ENCODE results near the gene FGF12.
"Not testable (repeated sequence)": the region's sequence is repeated elsewhere in the genome, so short reads cannot be mapped to it uniquely, and the experiment has no call there.

FGF12 gene

DNA sequence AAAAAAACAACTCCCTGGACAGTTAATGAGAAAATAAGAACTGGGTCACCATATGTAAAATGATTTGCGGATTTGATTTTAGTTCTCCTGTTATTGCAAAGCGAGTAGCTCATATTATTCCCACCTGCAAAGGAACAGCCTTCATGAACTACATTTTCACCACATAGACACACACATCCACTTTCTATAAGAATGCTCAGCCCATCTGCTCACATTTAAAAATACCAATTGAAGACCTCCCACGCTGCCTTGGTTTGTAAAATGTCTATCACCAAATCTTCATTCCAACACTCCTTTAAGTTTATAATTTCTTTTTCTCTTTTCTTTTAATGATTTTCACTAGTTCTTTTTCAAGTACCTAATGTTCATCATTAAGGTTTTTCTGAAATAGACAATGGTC lies 148.6 kb downstream of the FGF12 start:
- DNase-seq (ENCODE audit: low read depth in 2 of 2): no peak

DNA sequence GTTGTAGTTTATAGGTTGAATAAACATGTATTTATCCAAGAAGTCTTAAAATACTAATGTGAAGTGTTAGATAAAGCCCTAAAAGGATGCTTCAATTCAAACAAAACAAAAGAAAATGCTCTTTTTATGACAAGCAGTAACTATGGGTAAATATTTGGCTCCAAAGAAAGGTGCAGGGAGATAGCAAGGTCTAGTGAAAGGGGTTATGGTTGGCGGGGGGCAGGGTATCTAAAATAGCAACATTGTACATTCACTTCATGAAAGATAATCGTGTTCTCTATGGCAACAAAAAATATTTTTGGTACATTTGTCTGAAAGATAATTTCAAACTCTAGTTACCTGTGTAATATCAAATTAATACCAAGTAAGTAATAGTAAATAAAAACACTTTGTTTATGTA lies 149.5 kb downstream of the FGF12 start:
- DNase-seq (ENCODE audit: low read depth in 2 of 2): no peak

DNA sequence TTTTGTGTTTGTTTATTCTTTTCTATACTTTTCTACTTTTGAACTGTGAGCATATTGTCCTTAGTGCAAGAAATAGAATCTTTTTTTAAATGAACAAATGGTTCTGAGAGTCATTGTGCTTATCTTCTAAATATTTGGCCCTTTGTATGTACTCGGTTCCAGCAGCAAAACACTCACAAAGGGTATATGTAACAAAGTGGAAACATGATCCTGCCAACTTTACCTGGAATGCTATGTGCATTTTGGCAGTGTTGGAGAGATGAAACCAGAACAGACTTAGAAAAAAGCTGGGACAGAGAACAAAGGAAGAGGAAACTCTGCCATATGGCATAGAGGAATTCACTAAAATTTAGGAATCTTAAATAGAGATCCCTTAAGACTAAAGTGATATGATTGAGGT lies 150.1 kb downstream of the FGF12 start:
- no peak for DNase-seq (ENCODE audit: low read depth in 2 of 2)

DNA sequence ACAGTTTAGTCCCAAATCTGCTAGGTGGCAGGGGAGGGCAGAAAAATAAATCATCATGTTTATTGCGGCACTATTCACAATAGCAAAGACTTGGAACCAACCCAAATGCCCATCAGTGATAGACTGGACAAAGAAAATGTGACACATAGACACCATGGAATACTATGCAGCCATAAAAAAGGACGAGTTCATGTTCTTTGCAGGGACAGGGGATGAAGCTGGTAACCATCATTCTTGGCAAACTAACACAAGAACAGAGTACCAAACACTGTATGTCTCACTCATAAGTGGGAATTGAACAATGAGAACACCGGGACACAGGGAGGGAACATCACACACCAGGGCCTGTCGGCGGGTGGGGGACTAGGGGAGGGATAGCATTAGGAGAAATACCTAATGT lies 150.6 kb downstream of the FGF12 start:
- not testable (repeated sequence) for DNase-seq (ENCODE audit: low read depth in 2 of 2)

DNA sequence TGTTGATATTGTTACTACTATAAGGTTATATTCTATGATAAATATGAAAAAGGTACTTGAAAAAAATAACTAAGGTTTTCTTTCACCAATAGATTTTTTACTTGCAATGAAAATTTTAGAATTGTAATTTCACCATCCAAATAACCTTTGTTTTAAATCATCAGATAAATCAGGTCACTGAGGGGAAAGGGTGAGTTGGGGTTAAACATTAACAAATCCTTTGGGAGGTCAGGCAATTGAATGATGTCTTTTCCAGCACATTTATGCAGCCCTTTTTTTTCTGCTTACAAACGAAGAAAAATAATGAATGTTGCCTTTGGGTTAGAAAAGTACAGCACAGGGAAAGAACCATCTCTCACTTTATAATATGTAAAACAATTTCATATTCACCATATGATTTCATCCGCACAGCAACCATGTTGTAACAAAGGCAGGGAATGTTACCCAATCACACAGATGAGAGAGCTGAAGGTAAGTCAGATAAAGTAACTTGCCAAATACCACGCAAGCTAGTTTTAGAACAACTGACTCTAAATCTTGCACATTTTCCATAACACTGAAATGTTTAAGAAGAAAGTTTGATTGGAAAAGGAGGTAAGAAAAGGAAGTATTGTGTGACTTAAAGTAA lies 151.3 kb downstream of the FGF12 start:
- no peak for DNase-seq (ENCODE audit: low read depth in 2 of 2)

DNA sequence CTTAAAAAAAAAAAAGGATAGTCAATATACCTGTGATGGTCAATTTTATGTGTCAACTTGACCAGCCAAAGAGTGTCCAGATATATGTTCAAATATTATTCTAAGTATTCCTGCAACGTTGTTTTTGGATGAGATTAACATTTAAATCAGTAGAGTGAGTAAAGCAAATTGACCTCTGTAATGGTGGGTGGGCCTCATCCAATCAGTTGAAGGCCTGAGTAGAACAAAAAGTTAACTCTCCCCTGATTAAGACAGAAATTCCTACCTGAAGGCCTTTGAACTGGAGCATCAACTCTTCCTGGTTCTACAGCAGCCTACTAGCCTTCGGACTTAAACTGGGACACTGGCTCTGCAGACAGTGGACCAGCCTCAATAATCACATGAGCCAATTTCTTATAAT lies 154.1 kb downstream of the FGF12 start:
- no peak for DNase-seq (ENCODE audit: low read depth in 2 of 2)

DNA sequence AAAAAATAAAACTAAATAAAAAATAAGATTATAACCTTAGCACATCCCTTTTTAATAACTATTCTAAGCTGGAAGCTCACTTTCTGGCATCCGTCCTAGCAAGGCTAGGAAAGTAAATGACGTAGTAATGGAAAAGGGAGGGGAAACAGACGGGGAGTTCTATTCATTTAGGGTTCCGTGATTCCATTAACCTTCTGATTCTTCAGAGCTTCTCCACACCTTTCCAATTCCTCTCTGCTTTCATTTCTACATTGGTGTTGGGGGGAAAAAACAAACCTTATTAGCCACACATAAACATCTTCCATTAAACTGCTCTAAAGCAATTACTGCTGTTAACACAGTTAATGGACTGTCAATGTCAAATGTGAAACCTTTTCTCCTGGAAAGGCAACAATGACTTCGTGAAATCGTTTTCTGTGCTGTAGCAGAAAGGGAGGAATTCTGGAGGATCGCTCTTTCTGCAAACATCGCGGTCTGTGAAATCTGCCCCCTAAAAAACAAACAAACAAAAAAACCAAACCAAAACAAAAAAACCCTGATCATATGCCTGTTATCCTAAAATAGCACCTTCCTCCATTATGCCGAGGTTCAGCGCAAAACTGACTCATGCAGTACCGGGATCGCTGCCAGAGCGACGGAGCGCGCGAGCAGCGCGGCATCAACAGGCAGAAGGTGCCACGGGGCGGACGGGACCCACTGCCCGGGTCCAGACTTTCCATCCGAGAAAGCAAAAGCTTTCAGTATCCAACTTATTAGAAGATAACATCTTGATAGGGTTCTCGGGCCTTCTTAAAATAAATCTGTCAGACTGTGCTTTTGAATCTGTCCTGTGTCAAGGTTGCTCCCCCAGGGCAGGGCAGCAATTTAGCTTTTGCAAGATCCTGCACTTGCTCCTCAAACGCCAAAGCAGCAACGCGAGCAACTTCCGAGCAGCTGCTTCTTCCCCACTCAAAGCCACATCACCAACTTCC lies 156.2 kb downstream of the FGF12 start:
- no peak for DNase-seq (ENCODE audit: low read depth in 2 of 2)

DNA sequence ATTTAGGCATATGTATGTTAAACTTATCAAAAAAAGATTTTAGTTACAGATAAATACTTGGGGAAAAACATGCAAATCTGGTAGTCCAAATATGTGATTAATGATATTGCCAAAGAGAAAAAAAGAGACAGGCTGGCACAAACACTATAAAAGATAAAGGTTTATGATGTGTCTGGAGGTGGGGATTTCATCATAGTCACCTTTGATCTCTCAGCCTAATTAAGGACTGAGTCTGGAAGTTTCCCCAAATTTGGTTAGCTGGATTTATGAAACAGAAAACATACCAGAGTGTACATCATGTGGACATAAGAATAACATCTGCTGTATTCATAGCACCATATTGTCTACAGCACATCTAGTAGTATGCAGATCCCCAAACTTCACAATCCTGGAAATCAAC lies 157.0 kb downstream of the FGF12 start:
- DNase-seq (ENCODE audit: low read depth in 2 of 2): no peak

DNA sequence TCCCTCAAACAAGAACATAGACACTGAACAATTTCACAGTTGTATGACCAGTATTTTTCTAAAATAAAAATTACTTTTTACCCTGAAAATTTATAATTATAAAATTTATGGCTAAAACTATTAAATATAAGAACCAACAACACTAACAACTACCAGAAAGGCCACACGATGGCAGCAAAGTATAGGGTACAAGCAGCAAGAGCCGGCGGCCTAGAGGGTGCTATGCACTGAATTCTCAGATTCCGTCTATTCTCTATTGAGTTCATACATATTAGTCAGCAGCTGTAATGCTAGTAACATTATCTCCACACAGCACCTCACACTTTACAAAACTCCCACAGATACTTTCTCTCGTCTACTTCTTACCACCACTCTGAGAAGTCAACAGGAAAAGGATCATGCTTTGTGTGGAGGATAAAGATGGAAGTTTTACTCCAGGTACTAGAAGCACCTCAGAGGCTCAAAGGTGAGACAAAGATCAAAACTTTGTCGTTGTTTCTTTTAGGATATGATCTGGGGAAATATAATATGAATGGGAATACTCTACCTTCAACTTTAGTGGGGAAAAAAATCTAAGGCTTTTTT lies 160.5 kb downstream of the FGF12 start:
- DNase-seq (ENCODE audit: low read depth in 2 of 2): peak; percentile 1 to 26

DNA sequence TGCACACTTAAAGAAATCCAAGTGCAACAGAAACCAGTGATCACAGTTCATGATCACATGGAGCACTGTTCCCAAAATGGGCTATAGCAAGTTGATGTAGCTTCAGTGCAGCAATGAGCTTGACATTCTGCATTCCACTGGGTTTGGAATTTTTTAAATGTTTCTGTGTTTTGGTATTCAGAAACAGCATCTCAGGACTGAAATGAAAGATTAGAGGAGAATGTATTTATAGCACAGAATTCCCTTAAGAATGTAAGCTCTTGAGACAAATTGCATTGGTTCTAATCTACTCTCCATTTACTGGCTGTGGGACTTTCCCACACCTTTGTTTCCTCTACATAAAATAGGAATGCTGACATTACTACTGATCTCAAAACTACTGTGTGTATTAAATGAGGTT lies 162.7 kb downstream of the FGF12 start:
- no peak for DNase-seq (ENCODE audit: low read depth in 2 of 2)

DNA sequence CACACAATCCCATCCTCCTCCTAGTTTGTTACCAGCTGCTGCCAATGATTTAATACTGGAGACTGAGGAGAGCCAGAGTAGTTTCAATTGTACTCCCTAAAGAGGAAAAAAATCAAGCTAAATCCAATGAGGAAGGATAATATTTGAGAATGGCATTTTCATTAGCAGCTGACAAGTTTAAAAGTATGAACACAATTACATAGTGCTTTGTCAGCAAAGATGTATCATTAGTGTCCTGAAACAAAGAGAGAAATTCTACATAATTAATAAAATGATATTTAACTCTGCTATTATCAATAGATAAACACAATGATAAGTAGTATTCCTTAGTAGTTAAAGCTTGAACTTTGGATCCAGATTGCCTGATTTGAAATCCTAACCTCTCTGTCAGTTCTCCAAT lies 163.9 kb downstream of the FGF12 start:
- no peak for DNase-seq (ENCODE audit: low read depth in 2 of 2)

DNA sequence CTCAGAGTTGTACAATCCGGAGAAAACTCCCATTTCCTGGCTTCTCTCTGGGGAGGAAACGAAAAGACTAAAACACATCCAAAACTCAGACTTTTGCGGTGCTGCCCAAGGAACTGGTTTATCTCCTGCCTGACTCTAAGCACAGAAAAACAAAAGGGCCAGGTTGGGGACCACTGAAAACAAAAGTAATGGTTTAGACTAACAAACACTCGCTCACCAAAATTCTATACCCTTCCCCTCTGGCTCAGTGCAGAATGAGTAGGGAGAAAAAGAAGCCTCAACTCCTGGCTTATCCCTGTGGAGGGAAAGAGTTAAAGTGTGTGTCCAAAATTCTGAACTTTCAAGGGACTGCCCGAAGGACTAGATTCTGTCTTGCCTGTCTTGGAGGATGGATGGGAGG lies 173.6 kb downstream of the FGF12 start:
- DNase-seq (ENCODE audit: low read depth in 2 of 2): no peak

DNA sequence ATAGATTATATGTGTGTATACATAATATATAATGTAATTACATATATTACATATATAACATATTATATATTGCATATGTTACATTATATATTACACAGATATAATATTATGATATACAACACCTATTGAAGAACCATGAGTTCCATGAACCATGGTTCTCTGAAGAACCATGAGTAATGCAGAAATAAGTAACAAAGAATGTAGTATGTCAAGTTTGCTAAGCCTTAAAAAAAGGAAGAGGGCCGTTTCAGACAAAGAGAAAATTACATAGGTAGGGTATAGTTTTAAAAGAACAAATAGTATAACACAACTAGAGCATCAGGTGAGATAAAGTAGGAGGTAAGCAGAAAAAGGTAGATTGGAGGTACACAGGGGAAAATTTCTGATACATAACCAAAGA lies 177.0 kb downstream of the FGF12 start:
- DNase-seq (ENCODE audit: low read depth in 2 of 2): no peak

DNA sequence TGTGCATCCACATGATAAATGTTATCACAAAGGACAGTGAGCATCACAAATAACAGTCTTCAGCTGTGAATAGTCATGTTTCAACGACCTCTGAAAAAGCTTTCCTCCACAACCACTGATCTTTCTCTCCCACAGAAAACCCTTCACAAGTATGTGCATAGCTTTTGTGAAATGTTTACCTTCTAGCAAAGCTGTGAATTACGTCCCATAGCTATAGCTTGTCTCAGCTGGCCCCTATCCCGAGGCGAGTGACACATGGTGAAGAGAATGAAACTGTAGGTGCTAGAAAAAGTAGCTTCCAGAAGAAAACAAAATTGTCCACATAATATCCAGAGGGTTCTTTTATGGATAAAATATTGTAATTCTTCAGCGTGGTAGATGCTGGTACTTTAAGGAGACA lies 182.0 kb downstream of the FGF12 start:
- DNase-seq (ENCODE audit: low read depth in 2 of 2): no peak

DNA sequence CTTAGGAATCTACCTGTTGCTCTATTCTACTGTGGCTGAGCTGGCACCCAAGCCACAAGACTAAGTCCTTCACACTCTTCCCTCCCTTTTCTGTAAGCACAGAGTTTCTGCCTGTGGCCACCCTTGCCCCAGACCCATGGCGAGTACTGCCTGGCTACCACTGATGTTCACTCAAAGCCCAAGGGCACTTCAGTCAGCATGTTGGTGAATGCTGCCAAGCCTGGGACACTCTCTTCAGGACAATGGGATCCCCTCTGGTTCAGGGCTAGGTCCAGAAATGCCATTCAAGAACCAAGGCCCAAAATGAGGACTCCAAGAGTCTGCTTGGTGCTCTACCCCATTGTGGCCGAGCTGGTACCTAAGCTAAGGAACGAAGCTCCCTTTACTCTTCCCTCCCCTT lies 184.2 kb downstream of the FGF12 start:
- no peak for DNase-seq (ENCODE audit: low read depth in 2 of 2)

DNA sequence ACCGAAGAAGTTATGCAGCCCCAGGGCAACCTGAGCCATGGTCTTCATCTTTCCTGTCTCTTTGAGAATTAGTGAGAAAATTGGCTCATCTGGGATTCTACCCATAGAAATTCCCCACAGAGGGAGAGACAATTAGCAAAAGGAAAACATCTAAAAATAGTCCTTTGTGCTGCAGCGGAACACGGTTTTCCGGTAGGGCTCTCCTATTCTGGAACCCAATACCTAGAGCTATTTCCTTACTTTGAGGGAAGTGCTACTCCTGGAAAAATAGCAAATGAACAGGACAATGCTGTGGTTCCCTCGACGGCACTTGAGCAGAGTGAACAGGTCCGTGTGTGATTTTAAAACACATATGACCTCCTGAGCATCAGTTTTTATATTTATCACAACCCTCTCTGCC lies 210.5 kb downstream of the FGF12 start:
- no peak for DNase-seq (ENCODE audit: low read depth in 2 of 2)

DNA sequence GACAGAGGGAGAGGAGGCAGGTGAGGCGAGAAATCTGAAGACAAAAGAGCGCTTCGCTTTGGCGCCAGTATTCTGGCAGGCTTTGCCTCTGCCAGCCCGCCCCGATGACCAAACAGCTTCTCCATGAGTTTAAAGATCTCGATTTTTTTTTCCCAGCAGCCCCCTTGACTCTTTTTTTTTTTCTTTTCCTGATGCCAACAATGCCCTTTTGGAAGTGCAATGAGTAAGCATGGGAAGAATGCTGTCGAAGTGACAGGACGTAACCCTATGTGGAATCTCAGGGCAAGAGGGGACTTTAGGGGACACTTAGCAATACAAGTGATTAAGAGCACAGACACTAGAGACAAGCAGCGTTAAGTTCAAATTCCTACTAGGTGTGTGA lies 211.7 kb downstream of the FGF12 start:
- DNase-seq (ENCODE audit: low read depth in 2 of 2): no peak

DNA sequence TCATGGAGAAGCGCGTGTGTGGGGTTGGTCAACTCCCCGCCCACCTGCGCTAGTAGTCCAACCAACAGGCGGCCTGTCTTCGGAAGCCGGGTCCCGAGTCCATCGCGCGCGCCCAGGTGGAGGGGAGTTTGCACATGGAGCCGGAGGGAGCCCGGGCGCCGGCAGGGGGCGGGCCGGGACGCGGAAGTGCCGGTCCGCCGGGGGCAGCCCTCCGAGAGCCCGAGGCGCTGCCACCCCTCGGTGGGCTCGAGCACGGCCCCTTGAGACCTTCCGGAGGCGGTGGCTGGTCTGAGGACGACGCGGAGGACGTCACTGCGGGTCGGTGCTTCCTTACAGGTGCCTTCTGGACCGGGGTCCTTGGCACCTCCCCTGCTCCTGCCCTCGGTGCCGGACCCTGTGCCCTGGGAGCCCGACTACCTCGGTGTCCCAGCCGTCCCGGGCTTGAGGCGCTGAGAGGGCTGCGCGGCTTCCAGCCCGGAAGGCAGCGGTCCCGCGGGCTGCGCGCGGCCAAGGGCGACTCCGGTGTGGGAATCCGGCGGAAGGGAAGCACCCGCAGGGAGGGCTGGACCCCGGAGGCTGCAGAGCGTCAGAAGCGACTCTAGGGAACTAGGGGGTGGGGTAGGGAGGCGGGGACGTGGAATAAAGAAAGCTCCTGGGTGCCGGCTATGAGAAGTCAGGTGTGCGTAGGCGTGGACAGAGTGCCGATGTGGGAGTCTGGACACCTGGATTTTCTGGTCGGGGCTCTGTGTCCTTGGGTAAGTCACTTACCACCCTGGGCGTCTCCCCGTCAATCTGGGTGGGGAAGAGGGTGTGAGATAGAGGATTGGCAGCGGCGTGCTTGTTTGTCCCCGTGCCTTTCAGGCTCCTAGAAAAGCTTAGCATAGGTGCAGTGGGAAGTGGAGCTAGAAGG lies 212.3 kb downstream of the FGF12 start:
- DNase-seq (ENCODE audit: low read depth in 2 of 2): no peak

DNA sequence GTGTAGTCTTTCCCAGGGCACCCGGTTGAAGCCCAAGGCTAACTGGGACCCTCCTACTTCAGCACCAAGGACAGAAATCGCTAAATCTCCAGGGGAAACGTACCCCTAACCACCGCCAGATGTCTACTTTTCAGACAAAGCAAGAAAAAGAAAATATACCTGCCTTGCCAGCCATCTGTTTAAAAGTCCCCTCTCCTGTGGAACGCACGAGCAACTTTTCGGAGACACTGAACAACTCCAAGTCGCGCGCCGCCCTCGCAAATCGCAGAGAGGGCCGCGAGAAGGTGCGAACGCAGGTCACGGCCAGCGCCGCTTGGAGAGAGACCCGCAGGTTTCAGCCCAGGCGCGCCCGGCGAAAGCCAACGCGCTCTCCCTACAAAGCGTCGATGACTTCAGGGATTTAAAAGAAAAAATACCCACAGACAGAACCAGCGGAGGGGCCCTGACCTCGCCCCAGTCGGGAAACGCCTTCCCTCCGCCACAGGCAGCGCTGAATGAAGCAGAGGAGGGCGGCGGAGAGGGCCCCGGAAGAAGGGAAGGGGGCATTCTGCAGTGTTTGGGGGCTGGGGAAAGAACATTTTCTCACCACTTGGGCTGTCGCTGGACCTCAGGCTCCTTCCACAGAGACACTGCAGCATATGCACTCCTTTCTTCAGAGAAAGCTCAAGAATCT lies 213.1 kb downstream of the FGF12 start:
- DNase-seq (ENCODE audit: low read depth in 2 of 2): no peak

DNA sequence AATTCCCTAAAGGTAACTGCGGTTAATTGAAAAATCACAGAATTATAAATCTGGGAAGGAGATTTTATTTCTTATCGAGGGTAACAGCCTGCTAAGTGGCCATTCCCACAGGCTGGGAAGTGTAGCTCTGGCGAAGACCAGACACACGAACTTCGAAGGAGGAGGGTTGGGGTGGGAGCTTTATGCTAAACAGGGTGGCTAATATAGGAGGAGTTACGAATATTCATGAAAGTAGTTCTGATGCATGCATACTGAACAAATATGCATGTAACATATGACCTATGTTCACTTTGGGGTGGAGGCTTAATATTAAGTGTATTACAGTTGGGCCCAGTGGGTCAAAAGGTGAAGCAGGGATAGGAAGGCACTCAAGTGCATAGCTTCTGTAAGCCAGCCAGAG lies 221.6 kb downstream of the FGF12 start:
- DNase-seq (ENCODE audit: low read depth in 2 of 2): no peak

DNA sequence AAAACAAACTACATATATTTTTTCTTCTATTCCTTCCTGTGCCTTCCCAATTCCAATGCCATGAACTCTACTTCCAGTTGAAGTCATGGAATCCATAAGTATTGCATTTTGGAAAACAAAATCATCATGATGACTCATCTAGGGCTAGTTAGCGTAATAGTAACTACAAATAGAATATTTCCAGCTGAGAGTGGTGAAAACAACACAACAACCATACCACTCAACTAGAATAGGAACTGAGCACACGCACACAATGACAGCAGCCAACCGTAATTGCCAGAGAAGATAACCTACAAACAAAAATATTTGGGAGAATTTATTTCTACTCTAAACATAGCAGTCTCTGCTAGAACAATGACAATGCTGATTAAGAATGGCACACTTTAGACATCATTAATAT lies 225.9 kb downstream of the FGF12 start:
- DNase-seq (ENCODE audit: low read depth in 2 of 2): no peak

All from stimulated activated CD8-positive, alpha-beta memory T cell treated with anti-CD3 and anti-CD28 coated beads, Interleukin-7, amount 100 ng/mL, for 4 hours (primary cell).